ENCODE measurements around the gene ATP6V1E1.

DNA sequence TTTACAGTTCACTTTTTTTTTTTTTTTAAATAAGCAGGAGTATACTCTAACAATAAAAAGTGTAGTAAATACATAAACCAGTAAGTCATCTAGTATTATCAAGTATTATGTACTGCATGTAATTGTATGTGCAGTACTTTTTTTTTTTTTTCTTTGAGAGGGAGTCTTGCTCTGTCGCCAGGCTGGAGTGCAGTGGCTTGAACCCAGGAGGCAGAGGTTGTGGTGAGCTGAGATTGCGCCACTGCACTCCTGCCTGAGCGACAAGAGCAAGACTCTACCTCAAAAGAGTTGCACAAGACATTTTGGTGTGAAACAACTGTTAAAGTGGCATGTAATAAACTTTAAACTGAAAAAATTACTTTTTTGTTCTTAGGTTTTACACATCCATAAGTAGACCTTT is 26.7 kb upstream of the ATP6V1E1 start:
- TF ChIP-seq POLR2A (IDR thresholded peaks at IDR 0.05) = no peak
- TF ChIP-seq, protein P1, sequence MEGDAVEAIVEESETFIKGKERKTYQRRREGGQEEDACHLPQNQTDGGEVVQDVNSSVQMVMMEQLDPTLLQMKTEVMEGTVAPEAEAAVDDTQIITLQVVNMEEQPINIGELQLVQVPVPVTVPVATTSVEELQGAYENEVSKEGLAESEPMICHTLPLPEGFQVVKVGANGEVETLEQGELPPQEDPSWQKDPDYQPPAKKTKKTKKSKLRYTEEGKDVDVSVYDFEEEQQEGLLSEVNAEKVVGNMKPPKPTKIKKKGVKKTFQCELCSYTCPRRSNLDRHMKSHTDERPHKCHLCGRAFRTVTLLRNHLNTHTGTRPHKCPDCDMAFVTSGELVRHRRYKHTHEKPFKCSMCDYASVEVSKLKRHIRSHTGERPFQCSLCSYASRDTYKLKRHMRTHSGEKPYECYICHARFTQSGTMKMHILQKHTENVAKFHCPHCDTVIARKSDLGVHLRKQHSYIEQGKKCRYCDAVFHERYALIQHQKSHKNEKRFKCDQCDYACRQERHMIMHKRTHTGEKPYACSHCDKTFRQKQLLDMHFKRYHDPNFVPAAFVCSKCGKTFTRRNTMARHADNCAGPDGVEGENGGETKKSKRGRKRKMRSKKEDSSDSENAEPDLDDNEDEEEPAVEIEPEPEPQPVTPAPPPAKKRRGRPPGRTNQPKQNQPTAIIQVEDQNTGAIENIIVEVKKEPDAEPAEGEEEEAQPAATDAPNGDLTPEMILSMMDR (IDR thresholded peaks at IDR 0.05) = no peak

Data from adrenal gland (tissue), 5 donors.